Ramos (cell line): ENCODE data around the gene FAM174C.
"Not testable (repeated sequence)": the region's sequence is repeated elsewhere in the genome, so short reads cannot be mapped to it uniquely, and the experiment has no call there.

ENCODE experiments used
- in situ Hi-C: fragments of 300-500 bp; cut with MboI; formaldehyde crosslinking; loops from one replicate; pipeline ENCODE4 v1.14.3; 2022; ENCODE audit warnings: low sequenced_read_pairs; ENCODE audit not compliant: unreplicated experiment

FAM174C gene

GRCh38 chr19:1237027-1237659 lies 38.2 kb upstream of the FAM174C start:
- in situ Hi-C loops: no loop called here

- in situ Hi-C loops: no loop called here
Measured at GRCh38 chr19:1237754-1238368, 37.5 kb upstream of the FAM174C start, which contains the start of gene CBARP. Gene CBARP, minus strand, starts transcription at chr19:1238005. Its CDS starts 1,905 bp downstream, at chr19:1236100.

GRCh38 chr19:1238369-1239303 lies 36.7 kb upstream of the FAM174C start:
- in situ Hi-C loops: no loop called here

GRCh38 chr19:1239420-1239795 lies 35.9 kb upstream of the FAM174C start:
- in situ Hi-C loops: no loop called here

GRCh38 chr19:1239796-1240737 lies 35.3 kb upstream of the FAM174C start:
- in situ Hi-C loops: no loop called here

GRCh38 chr19:1240925-1241324 lies 34.4 kb upstream of the FAM174C start:
- in situ Hi-C loops: no loop called here

GRCh38 chr19:1241417-1242095 lies 33.8 kb upstream of the FAM174C start, which contains the start of gene ATP5F1D:
Gene ATP5F1D, plus strand, starts transcription at chr19:1241751. Its CDS starts 100 bp downstream, at chr19:1241851.
- in situ Hi-C loops: no loop called here

- in situ Hi-C loops: no loop called here
Measured at GRCh38 chr19:1243768-1244692, 31.3 kb upstream of the FAM174C start.

- in situ Hi-C loops: no loop called here
Measured at GRCh38 chr19:1244693-1245451, 30.5 kb upstream of the FAM174C start.

- in situ Hi-C loops: no loop called here
Measured at GRCh38 chr19:1245494-1246264, 29.7 kb upstream of the FAM174C start.

- in situ Hi-C loops: not testable (repeated sequence)
Measured at GRCh38 chr19:1246265-1247087, 28.9 kb upstream of the FAM174C start.

- in situ Hi-C loops: no loop called here
Measured at GRCh38 chr19:1247748-1248138, 27.6 kb upstream of the FAM174C start.

- in situ Hi-C loops: no loop called here
Measured at GRCh38 chr19:1248139-1248785, 27.1 kb upstream of the FAM174C start, which contains the start of gene MIDN. Gene MIDN, plus strand, starts transcription at chr19:1248583. Its CDS starts 1,714 bp downstream, at chr19:1250297.

GRCh38 chr19:1248786-1249297 lies 26.5 kb upstream of the FAM174C start:
- in situ Hi-C loops: no loop called here

- in situ Hi-C loops: no loop called here
Measured at GRCh38 chr19:1249298-1249989, 25.9 kb upstream of the FAM174C start.
